NCI-H146 (cell line): Measurements from ENCODE around the gene B3GLCT.

Experiments
- DNase-seq: peaks from one replicate; lab custom pipeline; 2025; lab: John Stamatoyannopoulos, UW

B3GLCT gene

DNA sequence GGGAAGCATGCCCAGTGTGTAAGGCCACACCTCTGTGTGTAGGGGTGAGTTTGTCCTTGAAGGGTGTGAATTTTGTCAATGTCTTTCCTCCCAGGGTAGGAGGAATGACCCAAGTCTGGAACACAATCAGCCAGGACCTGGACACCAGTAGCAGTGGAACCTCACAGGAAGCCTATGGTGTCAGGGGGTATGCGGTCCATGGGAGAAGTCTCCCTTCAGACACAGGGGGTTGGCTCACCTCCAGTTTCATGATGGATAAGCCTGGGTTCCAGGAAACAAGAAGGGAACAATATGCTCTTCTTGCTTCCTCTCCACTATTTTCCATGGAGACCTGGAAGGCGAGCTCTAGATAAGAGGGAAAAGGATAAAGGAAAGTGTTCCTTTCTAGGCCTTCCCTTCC is 23.9 kb downstream of the B3GLCT start:
- no peak for DNase-seq

GRCh38 chr13:31224174-31224669 is 24.4 kb downstream of the B3GLCT start:
- no peak for DNase-seq

- no peak for DNase-seq
These were observed 25.3 kb downstream of the B3GLCT start for GRCh38 chr13:31224963-31225559.

GRCh38 chr13:31225998-31226675 is 26.4 kb downstream of the B3GLCT start:
- no peak for DNase-seq

- DNase-seq: no peak
These were observed 27.3 kb downstream of the B3GLCT start for GRCh38 chr13:31227063-31227462.

DNA sequence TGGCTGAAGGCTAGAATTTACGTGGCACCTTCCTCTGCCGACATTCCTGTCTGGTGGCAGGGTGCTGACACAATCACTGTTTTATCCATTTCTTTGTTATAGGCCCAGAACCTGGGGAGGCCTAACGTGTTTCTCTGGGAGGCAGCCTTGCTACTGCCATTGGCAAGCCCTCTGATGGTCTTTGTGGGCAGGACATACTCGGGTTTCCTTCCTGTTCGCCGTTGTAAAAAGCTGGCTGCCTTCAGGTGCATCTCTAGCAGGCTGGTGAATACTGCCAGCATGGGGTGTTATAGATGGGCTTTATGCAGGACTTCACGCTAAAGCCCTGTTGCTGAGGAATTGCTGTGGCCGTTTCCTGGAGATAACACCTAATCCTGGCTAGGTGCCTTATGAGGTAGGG is 28.1 kb downstream of the B3GLCT start:
- no peak for DNase-seq

GRCh38 chr13:31234729-31235128 is 35.0 kb downstream of the B3GLCT start:
- DNase-seq: no peak

DNA sequence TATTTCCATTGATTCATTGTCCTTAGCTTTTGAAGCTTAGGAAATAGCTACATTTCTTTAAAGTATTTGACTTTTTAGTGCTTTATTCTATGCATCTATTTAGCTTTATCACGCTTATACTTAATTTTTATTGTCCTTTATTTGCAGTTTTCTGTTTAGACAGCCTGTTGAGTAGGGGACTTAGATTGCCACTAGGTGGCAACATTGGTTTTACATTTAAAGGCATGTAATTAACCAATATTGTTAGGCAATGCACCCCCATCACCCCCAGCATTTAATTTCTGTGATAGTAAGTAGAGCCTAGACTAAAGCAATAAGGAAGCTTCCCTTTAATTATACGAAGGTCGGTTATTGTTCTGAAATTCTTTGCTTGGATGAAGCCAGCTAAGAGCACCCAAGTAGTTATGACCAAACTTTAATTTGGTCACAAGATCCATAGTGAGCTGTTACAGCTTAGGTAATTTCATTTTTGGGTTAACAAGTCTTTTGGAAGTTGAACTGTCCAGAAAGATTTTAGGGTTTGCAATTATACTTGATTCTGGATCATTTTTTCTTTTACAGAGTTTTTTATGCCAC is 36.5 kb downstream of the B3GLCT start:
- peak; percentile 26 for DNase-seq

DNA sequence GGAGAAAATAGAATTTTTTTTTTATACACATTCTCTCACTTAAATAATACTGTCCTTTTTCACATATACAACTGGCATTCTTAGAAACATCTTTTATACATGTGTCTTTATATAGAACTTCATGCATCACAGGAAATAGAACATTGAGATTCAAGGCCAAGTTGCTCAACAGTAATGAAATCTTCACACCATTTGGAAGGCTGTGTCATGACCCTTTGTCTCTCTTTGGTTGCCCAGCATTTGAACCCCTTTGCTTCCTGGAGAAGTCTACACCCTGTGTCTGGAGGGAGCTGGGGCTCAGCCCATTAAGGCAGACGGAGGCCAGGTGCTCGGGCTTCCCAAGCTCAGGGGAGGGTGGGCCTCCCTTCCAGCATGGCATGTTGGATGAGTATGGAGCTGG is 41.1 kb downstream of the B3GLCT start:
- no peak for DNase-seq

- no peak for DNase-seq
These were observed 42.6 kb downstream of the B3GLCT start for GRCh38 chr13:31242367-31242766.

DNA sequence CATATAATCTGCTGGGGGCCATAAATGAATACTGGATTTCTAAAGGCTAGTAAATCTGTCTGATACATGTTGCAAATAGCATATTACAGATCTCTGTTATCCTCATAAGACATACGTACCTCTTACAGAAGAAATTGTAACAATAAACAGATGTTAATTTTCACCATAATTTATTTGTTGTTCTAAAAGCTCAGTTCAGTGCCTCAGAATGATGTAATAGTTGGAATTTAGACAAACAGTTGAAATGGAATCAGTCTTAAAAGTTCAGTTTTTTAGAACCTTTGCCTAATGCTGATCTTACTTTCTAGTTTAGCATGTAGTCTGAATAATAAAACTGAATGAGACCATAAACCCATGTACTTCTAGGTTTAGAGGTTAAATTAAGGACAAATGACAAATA is 43.1 kb downstream of the B3GLCT start:
- no peak for DNase-seq

DNA sequence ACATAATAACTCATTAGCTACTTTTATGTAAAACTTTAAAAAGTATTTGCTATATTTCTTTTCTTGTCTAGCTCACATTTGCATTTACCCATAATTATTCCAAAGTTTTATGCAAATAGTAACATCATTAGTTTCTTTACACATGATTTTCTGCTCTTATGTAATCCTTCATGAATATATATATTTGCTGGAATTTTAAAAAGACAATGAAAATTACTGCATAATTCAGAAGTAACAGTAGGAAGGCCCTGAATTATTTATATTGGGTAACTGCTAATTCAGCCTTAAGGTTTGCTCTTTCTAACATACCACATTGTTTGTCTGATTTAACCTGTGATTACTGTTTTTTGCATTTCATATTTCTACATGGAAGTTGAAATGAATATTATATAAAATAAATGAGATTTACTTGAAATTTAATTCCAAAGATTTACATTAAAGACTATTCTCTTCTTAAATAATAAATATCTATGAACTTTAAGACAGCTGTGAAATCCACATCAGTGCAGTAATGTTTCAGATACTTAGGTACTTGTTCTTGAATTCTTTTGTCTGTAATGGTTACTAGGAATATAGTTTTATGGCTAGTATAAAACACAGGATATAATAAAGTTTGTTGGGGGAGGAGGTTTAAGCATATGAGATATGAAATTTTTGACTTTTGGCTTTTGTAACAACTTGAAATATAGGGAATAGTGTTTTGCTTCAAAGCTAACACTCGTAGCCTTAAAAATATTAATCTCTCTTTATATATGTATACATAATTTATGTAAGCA is 46.0 kb downstream of the B3GLCT start:
- DNase-seq: no peak

DNA sequence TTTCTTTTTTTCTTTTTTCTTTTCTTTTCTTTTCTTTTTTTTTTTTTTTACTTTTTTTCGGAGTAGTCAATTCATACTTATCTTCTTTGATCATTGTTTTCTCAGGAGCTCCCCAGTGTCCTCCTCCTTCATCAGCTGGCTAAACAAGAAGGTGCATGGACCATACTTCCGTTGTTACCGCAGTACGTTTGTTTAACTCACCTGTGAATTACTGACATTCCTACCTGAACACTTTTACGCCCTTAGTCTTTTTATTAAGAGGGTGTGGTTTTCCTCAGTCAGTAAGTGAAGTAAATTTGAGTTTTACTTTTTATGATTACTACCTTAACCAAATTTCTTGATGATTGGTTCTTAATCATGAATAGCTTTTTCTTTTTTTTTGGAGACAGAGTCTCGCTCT is 47.1 kb downstream of the B3GLCT start:
- DNase-seq: no peak

DNA sequence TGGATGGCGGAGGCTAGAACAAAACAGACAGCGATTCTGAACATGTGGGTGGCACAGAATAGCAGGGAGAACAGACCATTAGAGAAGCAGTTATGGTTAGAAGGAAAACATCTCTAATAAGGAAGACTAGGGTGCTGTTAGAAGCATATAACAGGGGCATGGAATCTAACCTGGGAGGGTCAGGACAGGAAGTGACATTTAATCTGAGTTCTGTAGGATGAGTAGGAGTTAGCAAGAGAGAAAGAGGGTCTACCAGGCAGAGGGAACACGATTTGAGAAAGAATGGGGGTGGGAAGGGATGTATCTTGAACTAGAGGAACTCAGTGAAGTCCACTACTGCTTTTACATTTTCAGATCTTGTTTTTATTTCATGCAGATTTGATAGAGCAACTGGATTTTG is 48.6 kb downstream of the B3GLCT start:
- no peak for DNase-seq

DNA sequence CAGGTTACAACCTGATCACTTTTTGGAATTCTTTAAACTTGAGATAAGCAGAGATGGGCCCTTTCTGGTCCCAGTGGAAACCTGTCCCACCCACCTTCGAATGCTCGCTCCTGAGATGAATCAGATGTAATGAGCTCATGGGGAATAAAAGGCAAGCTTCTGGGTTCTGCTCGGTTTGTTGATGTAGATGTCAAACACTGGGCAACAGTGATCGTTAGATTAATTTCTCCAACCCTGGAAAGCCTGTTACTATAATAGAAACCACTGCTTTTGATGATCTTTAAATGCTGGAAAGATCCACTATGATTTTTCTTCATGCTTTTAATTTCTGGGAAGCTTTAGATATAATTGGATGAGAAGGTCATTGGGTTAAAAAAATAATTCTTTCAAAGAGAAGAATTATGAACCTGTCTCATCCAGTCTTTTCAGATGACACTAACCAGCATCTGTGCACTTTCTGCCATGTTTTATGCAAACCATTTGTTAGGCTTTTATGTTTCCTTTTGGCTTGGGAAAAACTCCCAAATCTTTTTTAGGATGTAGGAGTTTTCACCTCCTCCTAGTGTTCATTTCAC is 49.3 kb downstream of the B3GLCT start:
- DNase-seq: no peak

DNA sequence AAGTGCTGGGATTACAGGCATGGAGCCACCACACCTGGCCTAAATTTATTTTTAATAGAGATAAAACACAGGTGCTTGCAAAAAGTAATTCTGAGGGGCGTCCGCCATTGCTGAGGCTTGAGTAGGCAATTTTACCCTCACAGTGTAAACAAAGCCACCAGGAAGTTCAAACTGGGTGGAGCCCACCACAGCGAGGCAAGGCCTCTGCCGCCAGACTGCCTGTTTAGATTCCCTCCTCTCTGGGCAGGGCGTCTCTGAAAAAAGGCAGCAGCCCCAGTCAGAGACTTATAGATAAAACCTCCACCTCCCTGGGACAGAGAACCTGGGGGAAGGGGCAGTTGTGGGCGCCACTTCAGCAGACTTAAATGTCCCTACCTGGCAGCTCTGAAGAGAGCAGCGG is 50.7 kb downstream of the B3GLCT start:
- no peak for DNase-seq

DNA sequence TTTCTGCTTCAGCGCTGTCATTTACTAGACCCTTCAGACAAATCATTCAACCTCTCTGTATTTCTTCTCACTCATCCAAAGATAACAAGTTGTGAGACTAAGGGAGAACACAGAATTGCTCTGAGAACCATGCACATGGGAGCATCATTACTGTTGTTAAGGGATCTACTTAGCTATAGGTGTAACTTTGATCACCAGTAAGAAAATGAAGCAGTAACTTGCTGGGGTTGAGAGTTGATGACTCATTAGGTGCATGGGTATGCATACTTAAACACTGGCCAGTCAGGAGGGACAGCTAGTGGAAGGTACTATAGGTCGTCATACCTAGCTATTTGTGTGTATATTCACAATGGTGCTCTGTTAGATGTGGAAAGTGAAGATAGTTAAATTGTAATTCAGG is 61.5 kb downstream of the B3GLCT start:
- no peak for DNase-seq

DNA sequence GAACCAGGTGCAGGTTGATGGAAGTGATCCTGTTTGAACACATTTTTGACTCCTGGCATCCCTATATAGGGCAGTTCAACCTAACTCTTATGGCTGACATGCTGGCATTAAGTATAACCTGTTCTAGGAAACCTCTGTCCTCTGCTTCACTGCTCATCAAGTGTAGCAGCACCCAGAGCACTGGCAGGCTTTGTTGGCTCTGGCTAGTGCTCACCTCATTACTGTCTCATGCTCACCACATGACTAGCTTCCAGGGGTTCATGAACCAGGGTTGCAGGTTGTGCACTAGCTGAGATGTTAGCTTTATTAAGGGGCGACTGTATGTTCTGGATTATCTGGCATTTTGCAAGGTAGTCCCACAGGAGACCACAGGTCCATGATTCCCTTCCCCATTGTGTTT is 63.6 kb downstream of the B3GLCT start:
- no peak for DNase-seq

DNA sequence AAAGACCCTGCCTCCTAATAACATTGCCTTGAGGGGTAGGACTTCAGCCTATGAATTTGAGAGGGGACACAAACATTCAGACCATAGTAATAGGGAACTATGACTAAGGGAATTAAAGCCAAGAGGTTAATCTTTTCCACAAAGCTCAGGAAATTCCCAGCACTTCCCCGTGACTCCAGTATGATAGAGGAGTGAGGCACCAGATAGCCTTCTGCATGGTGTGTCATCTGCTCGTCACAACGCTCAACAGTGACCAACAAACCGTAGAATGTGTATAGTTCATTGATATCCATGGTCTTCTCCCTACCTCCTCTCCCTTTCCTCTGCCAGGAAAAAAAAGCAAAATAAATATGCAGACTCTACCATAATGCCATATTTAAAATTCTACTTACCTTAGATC is 64.4 kb downstream of the B3GLCT start:
- DNase-seq: no peak

DNA sequence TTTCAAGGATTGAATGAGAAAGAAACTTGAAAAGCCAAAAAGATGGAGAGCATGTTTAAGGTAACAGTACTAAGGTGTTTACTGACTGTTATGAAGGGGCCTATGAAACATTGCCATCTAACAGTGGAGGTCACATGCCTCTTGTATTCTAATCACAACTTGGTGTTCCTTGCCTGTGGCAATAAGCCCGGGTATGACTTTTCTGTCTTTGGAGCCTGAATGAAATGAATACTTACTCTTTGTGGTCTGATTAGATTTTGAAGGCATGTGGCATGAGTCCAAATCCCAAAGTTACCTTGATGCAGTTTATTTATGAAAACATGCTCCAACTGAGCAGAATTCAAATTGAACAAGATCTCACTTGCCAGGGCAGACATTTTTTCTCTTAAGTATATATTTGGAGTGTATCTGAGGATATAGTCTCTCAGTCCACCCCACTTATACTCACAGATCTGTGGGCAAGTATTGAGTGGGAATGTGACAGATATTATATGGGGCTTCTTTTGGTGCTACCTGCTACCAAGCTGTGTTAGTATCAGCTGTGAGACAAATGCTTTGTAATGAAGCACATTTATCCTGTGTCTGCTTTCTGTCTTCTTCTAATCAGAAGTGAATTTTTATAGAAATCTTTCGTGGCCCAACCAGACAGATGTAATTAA is 67.5 kb downstream of the B3GLCT start:
- no peak for DNase-seq

- no peak for DNase-seq
These were observed 74.6 kb downstream of the B3GLCT start for GRCh38 chr13:31274390-31274789.

DNA sequence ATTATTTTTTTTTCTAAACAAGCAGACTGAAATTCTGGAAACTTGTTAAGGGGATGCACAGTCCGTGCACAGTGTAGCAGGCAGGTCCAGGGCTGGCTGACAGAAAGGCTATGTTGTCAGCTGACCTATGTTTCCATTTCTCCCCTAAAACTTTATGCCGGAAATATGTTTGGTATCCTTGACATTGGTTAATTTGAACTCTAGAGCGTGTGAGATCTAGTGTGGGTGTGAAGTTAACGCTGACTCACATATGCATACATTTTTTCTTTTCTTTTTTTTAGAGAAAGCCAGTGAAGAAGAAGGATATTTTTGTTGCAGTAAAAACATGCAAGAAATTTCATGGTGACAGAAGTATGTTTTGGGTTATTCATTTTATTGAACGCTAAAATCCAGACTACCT is 76.6 kb downstream of the B3GLCT start:
- no peak for DNase-seq
